Measurements from ENCODE around the gene COX6B2.

The COX6B2 gene

DNA sequence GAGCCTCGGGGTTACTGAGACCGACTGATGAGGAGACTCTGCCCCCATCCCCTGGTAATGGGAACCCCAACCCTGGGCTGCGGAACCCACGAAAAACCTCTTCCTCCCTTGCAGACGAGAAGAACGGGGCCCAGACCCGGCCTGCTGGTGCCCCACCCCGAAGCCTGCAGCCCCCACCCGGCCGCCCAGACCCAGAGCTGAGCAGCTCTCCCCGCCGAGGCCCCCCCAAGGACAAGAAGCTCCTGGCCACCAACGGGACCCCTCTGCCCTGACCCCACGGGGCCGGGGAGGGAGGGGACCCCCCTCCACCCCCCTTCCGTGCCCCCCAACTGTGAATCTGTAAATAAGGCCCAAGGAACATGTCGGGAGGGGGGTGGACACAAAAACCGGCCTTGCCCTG lies 42.7 kb downstream of the COX6B2 start:
- no peak for DNase-seq

DNA sequence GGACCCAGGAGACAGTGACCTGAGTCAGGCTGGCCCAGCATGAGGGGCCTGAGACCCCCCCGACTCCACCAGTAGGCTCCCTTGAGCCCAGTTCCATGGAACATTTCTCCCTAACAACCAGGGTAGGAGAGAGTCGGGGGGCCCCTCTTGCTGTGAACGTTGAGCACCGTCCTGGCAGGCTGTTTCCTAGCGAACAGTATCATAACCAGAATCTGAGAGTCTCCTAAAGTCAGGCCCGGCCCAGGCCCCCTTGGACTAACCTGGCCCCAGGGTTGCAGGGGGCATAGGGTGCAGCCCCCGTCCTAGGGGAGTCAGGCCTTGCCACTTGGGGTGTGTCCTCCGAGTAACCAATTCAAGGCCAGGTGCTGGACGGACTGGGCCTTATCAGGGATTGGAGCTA lies 43.1 kb downstream of the COX6B2 start:
- DNase-seq: no peak

DNA sequence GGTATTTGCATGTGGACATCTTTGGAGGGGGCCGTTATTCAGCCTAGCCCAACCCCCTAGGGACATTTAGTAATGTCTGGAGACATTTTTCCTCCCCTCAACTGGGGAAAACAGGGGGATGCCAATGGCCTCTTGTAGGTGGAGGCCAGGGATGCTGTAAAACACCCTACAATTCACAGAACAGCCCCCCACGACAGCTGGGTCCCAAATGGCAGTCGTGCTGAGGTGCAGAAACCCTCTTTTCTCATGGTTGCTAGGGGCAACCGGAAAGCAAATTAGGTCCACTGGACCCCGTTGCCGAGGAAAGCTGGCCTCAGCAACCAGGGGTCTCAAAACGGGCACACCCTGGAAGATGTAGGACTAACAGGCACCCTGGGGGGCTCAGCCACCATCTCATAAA lies 44.0 kb downstream of the COX6B2 start:
- no peak for DNase-seq

DNA sequence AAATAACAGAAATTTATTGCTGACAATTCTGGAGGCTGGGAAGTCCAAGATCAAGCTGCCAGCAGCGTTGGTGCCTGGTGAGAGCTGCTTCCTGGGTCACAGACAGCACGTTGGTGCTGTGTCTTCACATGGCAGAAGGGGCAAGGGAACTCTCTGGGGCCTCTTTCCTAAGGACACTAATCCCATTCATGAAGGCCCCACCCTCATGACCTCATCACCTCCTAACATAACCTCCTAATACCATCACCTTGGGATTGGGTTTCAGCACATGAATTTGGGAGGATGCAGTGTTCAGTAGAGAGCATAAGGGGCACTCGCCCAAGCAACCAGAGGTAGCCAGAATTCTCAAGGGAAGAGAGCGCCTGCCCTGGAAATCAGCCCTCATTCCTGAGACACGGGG lies 45.1 kb downstream of the COX6B2 start:
- DNase-seq: no peak

GRCh38 chr19:55308281-55308680 lies 46.2 kb downstream of the COX6B2 start:
- no peak for DNase-seq

DNA sequence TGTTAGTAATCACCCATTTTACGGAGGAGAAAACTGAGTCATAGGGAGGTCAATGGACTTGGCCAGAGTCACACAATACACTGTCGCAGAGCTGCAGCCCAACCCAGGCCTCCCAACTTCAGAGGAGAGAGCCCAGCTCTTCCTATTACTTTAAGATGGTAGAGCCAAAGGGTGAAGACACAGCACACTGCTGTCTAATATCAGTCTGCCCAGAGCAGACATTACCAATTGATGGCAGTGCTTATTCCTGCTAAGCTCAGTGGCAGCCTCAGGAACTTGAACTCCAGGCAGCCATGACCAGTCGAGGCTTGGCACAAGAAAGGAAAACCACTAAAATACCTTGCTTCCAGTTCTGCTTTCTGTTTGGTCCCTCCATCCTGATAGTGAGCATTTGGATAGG lies 47.8 kb downstream of the COX6B2 start:
- no peak for DNase-seq

DNA sequence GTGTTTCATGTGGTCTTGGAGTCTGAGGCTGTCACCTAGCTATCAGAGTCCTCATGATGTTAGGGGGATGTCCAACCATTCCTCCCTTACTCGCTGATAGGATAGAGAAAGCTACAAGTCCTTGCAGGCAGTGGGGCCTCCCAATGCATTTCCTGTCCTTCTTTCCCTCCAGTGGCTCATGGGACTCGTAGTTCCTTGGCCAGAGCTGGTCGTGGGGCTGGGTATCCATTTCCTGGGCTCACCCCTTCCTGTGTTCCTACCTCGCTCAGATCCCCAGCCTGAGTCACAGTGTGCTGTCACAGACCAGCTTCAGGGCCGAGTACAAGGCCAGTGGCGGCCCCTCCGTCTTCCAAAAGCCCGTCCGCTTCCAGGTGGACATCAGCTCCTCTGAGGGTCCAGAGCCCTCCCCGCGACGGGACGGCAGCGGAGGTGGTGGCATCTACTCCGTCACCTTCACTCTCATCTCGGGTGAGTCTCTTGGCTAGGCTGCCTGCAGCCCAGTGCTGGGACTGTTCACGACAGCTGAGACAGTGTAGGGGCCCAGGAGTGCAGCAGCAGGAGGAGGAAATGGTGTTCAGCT lies 48.4 kb downstream of the COX6B2 start:
- no peak for DNase-seq

GRCh38 chr19:55305491-55305890 lies 49.0 kb downstream of the COX6B2 start:
- peak; percentile 46 to 55 for DNase-seq

- DNase-seq: no peak
These were observed 49.5 kb downstream of the COX6B2 start for GRCh38 chr19:55304980-55305379.

DNA sequence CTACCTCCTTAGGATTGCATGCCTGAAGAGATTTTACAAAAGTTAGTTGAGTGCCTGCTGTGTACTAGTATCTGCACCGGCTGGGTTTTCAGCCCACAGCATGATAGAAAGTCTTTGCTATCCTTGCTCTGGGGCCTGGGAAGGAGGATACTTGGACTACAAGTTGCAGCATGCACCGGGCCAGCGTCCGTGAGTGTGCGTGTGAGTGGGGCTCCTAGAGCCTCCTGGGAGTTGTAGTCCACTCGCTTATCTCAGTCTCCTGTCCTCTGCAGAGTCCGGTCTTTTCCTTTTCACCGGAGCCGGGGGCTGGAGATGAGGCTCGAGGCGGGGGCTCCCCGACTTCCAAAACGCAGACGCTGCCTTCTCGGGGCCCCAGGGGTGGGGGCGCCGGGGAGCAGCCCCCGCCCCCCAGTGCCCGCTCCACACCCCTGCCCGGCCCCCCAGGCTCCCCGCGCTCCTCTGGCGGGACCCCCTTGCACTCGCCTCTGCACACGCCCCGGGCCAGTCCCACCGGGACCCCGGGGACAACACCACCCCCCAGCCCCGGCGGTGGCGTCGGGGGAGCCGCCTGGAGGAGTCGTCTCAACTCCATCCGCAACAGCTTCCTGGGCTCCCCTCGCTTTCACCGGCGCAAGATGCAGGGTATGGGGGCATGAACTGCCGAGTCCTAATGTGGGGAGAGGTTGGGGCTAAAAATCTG lies 50.1 kb downstream of the COX6B2 start:
- DNase-seq: peak; percentile 31 to 41

- no peak for DNase-seq
These were observed 51.0 kb downstream of the COX6B2 start for GRCh38 chr19:55303477-55303876.

- DNase-seq: no peak
These were observed 52.2 kb downstream of the COX6B2 start for GRCh38 chr19:55302318-55302703.

DNA sequence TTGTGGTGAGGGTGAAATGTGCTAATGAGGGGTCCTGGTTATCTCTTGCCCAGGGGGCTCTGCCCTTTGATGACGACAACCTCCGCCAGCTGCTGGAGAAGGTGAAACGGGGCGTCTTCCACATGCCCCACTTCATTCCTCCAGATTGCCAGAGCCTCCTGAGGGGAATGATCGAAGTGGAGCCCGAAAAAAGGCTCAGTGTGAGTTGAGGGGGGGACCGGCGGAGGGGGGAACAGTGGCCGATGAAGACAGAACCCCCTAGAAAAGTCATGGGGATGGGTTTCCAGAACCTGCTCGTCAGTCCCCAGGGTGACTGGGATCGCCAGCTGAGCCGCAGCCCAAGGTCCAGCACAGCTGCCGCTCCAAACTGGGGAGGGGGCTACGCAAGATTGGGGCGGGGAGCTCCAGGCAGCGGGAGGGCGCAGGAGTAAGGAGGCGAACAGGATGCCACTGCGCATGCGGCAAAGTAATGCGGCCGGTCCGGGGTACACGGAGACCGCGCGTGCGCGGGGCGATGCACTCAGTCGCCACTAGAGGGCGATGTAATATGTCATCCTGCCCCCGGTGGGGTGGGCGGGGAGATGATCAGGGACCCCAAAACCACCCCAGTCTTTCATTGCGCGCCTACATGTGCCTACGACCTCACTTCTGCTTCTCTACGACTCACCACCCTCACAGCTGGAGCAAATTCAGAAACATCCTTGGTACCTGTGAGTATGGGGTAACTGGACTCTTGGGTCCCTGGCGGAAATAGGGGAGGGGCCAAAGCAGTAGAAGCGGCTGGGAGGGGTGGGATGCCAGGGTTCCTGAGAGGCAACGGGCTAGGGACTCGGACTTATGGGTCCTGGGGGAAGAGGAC lies 52.8 kb downstream of the COX6B2 start:
- DNase-seq: peak; percentile 98

GRCh38 chr19:55300886-55301458 lies 53.5 kb downstream of the COX6B2 start:
- no peak for DNase-seq

DNA sequence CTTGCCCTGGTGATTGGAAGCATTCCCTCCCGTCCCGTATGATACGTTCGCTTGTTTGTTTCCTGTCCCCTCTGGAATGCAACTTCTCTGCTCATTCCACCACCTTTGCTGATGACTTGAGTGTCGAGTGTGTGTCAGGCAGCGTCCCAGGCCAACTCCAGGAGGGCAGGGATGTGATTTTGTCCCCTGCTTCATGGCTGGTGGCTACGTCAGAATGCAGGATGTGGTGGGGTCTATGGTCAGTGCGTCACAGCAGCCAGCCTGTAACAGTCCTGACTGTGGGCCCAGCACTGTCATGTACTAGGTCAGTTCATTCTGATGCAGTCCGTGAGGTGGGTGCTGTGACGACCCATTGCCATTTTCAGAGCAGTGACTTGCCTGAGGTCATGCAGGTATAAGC lies 54.5 kb downstream of the COX6B2 start:
- no peak for DNase-seq
